A549 treated with Mapracorat at 1 μM for 4 hours (cell line): ENCODE data around the gene ATXN1. TPM values are rescaled to one million over a fixed set of nuclear protein-coding genes. Genes with fewer than 3 reads are reported as not detected.

Source experiments
- total RNA-seq: library from RNA; stranded (reverse); fragments of 200-300 nt; extraction: Qiagen RNA extraction; gene quantifications from 5 replicates; pipeline ENCODE4 v1.2.3, GENCODE V29; 2022

The ATXN1 gene
- total RNA-seq, result 1.7 to 3.3 TPM (median 2.5 TPM) in 5 replicates

GRCh38 chr6:16760516-16761470 is at the start of gene ATXN1:
Gene ATXN1, minus strand, starts transcription at chr6:16761460.

